ENCODE results near the gene KHDRBS2.

The KHDRBS2 gene

GRCh38 chr6:62174548-62174947 lies 111.5 kb downstream of the KHDRBS2 start:
- DNase-seq, result no peak

DNA sequence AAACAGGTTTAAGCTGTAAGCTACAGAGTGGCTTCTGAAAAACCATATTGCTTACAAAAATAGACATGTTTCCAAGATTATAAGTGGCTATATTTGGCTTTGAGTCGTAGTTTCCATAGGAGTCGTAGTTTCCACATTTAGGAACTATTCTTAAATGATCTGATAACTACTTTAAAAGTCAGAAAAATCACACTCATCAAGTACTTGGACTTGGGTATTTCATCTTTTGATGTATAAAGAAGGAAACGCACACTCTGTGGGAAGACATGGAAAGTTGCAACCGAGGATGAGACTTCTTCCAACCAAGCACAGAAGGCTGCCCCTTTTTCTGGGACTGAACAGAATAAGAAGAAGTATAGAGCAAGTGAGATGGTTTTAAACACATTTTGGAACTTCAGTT lies 118.3 kb downstream of the KHDRBS2 start:
- DNase-seq, result no peak

GRCh38 chr6:62162858-62163257 lies 123.2 kb downstream of the KHDRBS2 start:
- no peak for DNase-seq

DNA sequence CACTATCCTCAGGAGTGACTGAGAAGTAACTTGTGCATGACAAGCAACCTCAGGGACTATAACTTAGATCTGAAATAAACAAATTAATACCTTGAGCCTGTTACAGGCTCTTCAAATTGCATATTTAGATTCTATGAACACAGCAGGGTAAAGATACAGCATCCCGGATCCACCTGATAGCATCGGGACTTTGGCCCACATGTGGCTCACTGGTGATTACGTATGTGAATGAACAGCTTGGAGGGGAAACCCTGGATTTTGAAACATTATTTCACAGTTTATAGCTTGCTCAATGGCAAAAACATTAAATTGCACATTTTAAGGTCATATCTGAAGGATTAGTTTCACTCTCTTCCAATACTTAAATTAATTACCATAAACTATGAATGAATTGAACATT lies 133.2 kb downstream of the KHDRBS2 start:
- no peak for DNase-seq

DNA sequence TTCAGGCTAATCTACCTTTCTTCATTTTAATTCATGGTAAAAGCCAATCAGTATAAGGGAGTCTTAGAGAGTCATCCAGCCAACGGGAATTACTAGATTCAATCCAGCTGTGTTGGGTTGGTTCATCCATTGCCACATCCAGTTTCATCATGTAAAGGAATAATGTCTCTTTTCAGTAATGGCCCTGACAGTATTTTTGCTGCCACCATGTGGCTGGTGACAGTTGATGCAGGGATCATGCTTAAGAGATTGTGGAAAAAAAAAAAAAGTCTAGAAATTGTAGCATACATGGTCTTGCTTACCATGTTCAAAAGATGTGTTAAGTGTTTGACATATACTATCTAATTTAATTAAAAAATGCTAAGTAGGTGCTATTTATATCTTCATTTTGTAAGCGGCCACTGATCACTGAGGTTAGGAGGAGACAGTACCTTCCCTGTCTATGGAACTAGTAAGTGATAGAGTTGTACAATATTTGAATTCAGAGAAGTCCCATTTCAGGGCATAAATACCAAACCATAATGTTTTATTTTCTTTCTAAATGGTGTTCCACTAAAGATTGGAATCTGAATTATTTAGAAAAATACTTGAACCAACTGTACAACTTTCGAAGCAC lies 135.9 kb downstream of the KHDRBS2 start:
- DNase-seq, result peak; percentile 40 to 60 (median 56)

GRCh38 chr6:62146954-62147853 lies 138.8 kb downstream of the KHDRBS2 start:
- DNase-seq, result peak in 1 of 4 experiments; percentile 1

DNA sequence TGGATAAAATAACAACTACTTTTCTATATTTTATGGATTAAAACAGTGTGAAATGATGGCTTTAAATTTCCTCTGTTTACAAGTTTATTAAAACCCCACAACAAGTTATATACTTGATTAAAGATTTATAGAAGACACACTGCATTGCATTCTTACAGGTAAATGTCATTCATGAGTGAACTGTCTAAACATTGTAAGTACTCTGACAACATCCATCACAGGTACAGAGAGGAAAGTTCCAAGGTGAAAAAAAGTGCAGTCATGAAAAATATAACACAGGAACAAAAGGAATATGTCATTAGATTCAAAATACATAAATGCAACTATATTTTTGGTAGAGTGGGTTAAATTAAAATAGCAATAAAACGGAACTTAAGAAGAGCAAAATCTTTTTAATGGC lies 156.9 kb downstream of the KHDRBS2 start:
- DNase-seq, result no peak

DNA sequence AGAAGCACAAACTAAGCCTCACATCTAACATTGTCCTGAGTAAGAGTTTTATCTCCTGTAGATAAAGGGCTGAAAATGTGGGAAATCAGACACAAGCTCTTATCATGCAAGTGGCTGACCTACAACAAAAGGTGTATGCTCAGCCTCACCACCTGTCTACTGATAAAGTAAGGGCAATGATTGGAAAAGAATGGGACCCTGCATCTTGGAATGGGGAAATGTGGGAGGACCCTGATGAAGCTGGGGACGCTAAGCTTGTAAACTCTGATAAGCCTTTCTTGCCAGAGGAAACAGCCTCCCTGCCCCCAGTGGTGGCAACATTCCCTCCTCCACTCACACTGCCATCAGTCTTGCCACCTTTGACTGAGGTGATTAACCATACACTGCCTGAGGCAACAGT lies 166.6 kb downstream of the KHDRBS2 start:
- no peak for DNase-seq

DNA sequence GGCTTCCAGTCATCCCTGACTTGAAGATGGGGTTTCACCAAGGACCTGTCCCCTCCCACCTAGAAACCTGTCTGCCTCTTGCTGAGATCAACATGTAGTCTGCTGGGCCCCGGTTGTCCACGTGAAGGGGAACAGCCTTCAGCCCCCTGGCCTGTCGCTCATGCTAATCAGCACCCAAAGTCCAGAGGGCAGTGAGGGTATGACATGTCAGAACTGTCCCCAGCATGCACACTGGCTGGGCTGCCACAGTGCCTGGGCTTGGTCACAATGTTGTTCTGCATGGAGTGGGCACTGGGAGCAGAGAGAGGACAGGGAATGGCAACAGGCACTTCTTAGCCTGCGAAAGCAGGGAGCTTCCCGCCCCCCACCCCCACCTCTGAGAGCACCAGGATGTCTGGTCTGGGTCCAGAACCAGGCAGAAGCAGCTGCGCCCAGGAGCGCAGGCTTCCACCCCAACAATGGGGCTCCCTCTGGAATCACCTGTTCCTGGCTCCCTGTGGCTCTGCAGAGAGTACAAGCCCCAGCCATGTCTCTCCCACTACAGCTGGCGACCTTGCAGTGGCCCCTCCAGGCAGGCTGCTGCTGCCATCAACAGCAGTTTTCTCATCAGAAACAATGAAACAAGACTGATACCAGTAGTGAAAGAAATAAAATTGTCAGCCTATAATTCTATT lies 182.7 kb downstream of the KHDRBS2 start:
- DNase-seq, result no peak

DNA sequence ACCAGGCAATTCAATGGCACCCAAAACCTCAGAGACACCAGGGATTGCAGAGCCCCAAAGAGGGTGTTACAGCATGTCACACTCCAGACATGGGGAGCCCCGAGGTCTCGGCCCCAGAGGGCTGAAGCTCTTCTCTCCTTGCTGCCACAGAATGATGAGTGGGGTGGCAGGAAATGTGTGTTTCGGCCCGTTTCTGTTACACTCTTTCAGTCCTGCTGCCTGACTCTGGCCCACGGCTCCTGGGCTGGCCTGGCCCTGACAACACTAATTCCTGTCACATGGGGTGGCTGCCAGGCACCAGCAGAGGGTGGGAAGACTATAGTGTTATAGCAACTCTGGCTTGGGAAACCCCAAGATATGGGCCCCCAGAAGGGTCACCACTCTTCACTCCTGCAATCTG lies 183.6 kb downstream of the KHDRBS2 start:
- DNase-seq, result no peak

DNA sequence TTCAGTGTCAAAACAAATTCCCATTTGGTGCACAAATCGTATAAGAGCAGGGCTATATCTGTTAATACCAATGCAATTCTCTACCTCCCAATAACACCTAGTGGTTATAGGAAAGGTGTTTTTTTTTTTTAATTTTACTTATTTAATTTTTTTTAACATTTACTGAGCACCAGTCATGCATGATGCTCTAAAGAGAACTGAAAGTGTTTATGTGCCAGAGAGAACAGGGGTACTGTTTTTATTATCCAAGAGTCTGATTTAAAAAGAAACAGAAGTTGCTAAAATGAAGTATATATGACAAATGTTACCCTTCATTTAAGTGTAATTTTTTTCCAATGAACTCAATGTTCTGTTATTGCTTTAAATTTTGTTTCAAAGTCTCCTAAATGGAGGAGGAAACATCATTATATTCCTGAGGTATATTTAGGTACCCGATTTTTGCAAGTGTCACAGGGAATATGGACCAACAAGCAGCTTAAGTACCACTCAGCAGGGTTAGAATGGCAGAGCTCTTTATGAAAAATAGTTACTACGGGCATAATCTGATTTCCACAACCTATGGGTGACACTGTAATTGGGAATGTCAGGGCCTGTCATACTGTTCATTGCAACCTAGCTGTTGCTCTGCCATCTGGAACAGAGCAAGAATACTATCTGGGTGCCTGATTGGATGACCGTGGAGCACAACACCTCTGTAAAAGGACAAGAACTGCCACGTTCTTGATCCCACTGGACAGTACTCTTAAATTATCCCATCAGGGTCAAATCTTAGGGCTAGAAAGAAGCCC lies 195.4 kb downstream of the KHDRBS2 start:
- DNase-seq, result no peak

DNA sequence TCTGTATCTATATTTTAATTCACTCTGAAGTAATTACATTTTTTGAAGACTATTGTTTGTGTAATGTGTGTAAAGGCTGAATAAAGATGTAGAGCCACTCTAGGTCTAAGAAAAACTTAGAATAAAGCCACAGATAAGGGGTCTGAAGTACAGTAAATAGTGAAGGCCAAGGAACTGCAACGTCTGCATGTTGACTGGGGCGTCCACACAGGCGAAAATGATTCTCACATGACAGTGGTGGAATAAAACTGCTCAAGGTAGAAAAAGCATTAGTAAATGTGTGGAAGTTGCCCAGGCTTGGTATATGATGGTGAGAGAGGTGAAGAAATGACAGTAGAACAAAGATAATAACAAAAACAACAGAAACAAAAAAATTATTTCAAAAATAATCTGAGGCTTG lies 196.2 kb downstream of the KHDRBS2 start:
- no peak for DNase-seq

DNA sequence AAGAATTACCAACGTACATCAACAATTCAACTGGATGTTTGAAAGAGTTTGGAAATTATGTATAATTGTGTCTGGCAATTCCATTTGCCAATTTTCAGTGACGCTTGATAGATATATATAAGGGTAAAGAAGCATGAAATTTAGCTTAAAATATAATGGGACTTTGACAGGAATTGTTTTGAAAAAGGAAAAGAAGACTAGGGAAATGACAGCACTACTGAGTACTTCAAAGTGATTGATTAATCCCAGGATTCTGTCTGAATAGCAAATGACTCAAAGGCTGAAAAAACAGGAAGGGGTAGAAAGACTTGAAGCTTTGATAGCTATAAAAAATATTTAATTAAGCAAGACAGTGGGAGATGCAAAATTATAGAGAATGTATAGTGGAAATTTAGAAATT lies 200.0 kb downstream of the KHDRBS2 start:
- no peak for DNase-seq

DNA sequence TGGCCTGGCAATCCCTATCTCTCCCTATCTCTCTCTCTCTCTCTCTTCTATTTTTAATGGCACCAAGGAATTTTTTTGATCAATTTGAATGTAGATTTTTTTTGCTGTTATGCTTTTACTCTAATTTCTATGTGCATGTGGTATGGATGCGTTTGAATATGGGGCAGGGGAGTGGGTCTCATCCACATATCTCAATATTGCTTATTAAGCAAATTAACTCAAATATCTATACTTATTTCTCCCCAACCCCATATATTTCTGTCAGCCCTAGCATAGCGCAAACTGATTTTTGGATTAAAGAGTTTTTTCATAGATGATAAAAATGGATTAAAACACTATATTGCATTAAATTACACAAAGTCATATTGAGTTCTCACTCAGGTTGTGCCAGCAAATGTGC lies 210.2 kb downstream of the KHDRBS2 start:
- no peak for DNase-seq

GRCh38 chr6:62059901-62060300 lies 226.1 kb downstream of the KHDRBS2 start:
- DNase-seq, result no peak

DNA sequence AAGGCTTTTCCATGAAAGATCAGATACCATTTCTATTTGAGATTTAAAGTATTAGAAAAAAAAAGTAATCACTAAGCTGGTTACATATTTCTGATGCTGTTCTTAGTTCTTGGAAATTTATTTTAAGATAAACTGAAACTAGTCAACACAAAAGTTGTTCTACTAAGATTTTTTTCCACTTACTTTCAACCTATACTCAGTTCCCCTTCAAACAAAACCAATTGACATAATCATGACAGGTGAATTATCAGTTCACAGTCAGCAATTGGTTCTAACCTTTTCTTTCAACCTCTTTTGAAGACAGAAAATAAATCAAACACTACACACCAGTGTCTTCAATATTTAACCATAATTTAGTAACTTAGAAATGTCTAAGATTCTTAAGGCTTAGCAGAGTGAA lies 228.7 kb downstream of the KHDRBS2 start:
- no peak for DNase-seq

GRCh38 chr6:62045502-62045901 lies 240.5 kb downstream of the KHDRBS2 start:
- DNase-seq, result no peak

- no peak for DNase-seq
Observed at GRCh38 chr6:62043084-62043483, 242.9 kb downstream of the KHDRBS2 start.

- DNase-seq, result no peak
Observed at GRCh38 chr6:62042429-62042828, 243.6 kb downstream of the KHDRBS2 start.

DNA sequence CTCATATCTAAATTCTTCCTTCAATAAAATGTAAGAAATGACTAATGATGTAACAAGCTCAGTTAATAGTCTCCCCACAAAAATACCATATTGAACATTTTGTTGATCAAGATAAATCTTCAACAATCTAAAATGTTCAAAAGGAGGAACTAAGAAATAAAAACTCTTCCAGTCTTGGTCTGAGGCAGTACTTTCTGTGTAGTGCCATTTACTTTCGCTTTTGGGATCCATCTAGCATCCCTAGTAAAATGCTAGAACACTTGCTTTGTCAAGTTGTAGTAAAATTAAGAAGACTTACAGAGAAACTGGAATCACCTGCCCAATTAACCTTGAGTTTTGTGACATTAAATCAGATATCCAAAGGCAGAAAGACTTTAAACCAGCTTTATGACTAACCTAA lies 246.4 kb downstream of the KHDRBS2 start:
- no peak for DNase-seq

- DNase-seq, result no peak
Observed at GRCh38 chr6:62037445-62037844, 248.6 kb downstream of the KHDRBS2 start.

DNA sequence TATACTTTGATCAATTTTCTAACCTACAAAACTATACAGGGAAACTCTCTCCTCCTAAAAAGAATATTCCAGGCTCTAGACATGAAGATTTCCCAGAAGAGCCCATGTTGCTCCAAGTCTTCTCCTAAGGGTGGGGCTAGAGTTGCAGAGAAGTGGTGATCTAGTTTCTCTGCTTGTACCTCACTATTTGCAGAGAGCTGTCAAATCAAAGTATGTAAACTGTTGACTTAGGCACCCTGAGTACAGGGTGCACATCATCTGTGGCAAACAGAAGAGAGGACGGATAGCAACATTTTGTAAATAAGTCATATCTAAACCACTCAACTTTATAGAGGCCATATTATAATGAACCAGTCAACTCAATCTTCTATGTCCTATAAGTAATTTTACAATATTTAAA lies 250.1 kb downstream of the KHDRBS2 start:
- no peak for DNase-seq

DNA sequence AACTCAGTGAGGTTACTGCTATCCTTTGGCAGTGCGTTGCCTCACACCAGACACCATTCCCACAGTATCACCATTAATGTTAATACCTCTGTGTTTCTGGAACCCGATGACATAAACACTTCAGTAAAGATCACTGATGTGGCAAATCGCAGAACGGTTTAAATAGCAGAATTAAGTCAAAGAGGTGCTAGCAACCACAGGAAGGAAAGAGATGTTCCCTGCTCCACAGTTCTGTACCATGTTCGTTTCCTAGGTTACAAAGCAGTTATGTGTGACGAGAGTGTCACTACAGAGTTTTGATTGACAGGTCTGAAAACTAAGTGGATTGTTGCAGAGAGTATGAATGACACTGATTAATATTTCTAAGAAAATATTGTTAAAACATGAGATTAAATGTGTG lies 272.3 kb downstream of the KHDRBS2 start:
- no peak for DNase-seq
